ENCODE results near the gene ATG4C. TPM values are rescaled to one million over a fixed set of nuclear protein-coding genes. Genes with fewer than 3 reads are reported as not detected.
"Not testable (repeated sequence)": the region's sequence is repeated elsewhere in the genome, so short reads cannot be mapped to it uniquely, and the experiment has no call there.

The ATG4C gene
- total and polyA plus RNA-seq, 9 donors, result 2.7 to 13.7 (median 11.2) TPM

GRCh38 chr1:62761223-62761870 is 22.6 kb upstream of the ATG4C start:
- H3K27me3 ChIP-seq; intact Hi-C loops (cut with DNase I); H3K27ac ChIP-seq; H3K36me3 ChIP-seq; DNase-seq; H3K9me3 ChIP-seq; H3K4me3 ChIP-seq; H3K4me1 ChIP-seq (ENCODE audit: insufficient read depth): not testable (repeated sequence)
- WGBS, 3 donors, result 95 to 98% (median 97%) methylated on average over 18 to 30 of the region's 30 CpGs

- 87 to 93% (median 91%) methylated on average over 4 of the region's 4 CpGs for WGBS, 3 donors
- H3K4me3 ChIP-seq; H3K36me3 ChIP-seq; DNase-seq; H3K27ac ChIP-seq; H3K4me1 ChIP-seq (ENCODE audit: insufficient read depth); H3K9me3 ChIP-seq; H3K27me3 ChIP-seq; intact Hi-C loops (cut with DNase I): not testable (repeated sequence)
Observed at GRCh38 chr1:62762027-62762426, 21.9 kb upstream of the ATG4C start.

GRCh38 chr1:62765981-62766380 is 18.0 kb upstream of the ATG4C start:
- Histone ChIP-seq H3K4me1 (ENCODE audit: insufficient read depth) (no peaks in the 10 kb centered on the region), H3K4me3 (no peak overlapping the region), H3K27me3 (no peaks in the 10 kb centered on the region), H3K9me3 (no peaks in the 10 kb centered on the region), H3K36me3 (no peaks in the 10 kb centered on the region), H3K27ac (no peak overlapping the region)
- DNase-seq, result no peak
- WGBS, 3 donors, result 33 to 46% (median 35%) methylated on average over 4 of the region's 4 CpGs
- intact Hi-C loops (cut with DNase I), result no loop called here
- TF ChIP-seq POLR2A (IDR thresholded peaks at IDR 0.05) (no peak), EP300 (IDR thresholded peaks at IDR 0.05) (no peak), CTCF (IDR thresholded peaks at IDR 0.05) (no peak)

- WGBS, 3 donors, result 84 to 90% (median 85%) methylated on average over 11 of the region's 11 CpGs
- H3K9me3 ChIP-seq; H3K4me3 ChIP-seq; intact Hi-C loops (cut with DNase I); H3K36me3 ChIP-seq; H3K4me1 ChIP-seq (ENCODE audit: insufficient read depth); H3K27me3 ChIP-seq; DNase-seq; H3K27ac ChIP-seq: not testable (repeated sequence)
Observed at GRCh38 chr1:62768551-62768950, 15.4 kb upstream of the ATG4C start.

GRCh38 chr1:62772607-62773295 is 11.2 kb upstream of the ATG4C start:
- WGBS, 3 donors, result 85 to 92% (median 91%) methylated on average over 1 of the region's 1 CpG
- intact Hi-C loops (cut with DNase I), result no loop called here
- H3K9me3 ChIP-seq, result no peaks in the 10 kb centered on the region
- H3K4me3 ChIP-seq, result no peak overlapping the region
- H3K4me1 ChIP-seq (ENCODE audit: insufficient read depth), result no peaks in the 10 kb centered on the region
- no peak for TF ChIP-seq CTCF (IDR thresholded peaks at IDR 0.05)
- TF ChIP-seq POLR2A (IDR thresholded peaks at IDR 0.05), result no peak
- TF ChIP-seq EP300 (IDR thresholded peaks at IDR 0.05), result no peak
- H3K36me3 ChIP-seq, result no peaks in the 10 kb centered on the region
- H3K27ac ChIP-seq, result no peak overlapping the region
- no peaks in the 10 kb centered on the region for H3K27me3 ChIP-seq
- no peak for DNase-seq

GRCh38 chr1:62774006-62774405 is 9.9 kb upstream of the ATG4C start:
- no peak for DNase-seq
- Histone ChIP-seq H3K4me1 (ENCODE audit: insufficient read depth) (no peaks in the 10 kb centered on the region), H3K4me3 (no peak overlapping the region), H3K36me3 (no peaks in the 10 kb centered on the region), H3K27ac (no peak overlapping the region), H3K9me3 (no peaks in the 10 kb centered on the region), H3K27me3 (no peaks in the 10 kb centered on the region)
- intact Hi-C loops (cut with DNase I), result no loop called here
- WGBS, 3 donors, result 85 to 92% (median 91%) methylated on average over 2 of the region's 2 CpGs
- TF ChIP-seq POLR2A (IDR thresholded peaks at IDR 0.05) (no peak), EP300 (IDR thresholded peaks at IDR 0.05) (no peak), CTCF (IDR thresholded peaks at IDR 0.05) (no peak)

Data from ovary (tissue), 9 donors.